LNCaP clone FGC (cell line): ENCODE results near the gene OSM.

Source experiments
- DNase-seq: peaks from one replicate; pipeline ENCODE4 v3.0.0-alpha.2; 2011; ENCODE audit warnings: low read depth
- H3K4me3 ChIP-seq: 2 replicates; pipeline ENCODE4 v1.5.1; 2011; ENCODE audit warnings: mild to moderate bottlenecking, low read depth, low read length, control low read depth
- TF ChIP-seq, protein P1 (sequence below): IDR thresholded peaks from 2 replicates; pipeline ENCODE4 v1.5.1; 2012; ENCODE audit warnings: mild to moderate bottlenecking; ENCODE audit not compliant: control insufficient read depth, insufficient read depth; ENCODE audit errors: extremely low read depth

OSM gene

DNA sequence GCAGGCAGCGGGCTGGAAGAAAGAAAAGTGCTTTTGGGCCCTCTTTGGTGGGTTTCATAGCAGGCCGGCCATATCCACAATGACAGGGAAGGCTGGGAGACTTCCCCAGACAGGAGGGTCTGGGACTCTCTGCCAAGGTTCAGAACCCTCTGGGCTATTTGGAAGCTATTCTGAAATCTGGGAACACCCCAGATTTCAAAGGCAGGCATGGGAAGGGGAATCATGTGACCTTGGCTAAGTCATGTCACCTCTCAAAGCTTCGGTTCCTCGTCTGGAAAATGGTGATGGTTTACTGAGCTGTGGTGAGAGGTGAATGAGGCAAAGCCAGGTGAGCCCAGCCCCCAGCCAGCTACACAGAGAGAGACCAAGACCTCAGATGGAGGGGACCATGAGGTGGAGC is 18.0 kb upstream of the OSM start:
- no peak for DNase-seq
- no peak overlapping the region for H3K4me3 ChIP-seq
- TF ChIP-seq, protein P1, sequence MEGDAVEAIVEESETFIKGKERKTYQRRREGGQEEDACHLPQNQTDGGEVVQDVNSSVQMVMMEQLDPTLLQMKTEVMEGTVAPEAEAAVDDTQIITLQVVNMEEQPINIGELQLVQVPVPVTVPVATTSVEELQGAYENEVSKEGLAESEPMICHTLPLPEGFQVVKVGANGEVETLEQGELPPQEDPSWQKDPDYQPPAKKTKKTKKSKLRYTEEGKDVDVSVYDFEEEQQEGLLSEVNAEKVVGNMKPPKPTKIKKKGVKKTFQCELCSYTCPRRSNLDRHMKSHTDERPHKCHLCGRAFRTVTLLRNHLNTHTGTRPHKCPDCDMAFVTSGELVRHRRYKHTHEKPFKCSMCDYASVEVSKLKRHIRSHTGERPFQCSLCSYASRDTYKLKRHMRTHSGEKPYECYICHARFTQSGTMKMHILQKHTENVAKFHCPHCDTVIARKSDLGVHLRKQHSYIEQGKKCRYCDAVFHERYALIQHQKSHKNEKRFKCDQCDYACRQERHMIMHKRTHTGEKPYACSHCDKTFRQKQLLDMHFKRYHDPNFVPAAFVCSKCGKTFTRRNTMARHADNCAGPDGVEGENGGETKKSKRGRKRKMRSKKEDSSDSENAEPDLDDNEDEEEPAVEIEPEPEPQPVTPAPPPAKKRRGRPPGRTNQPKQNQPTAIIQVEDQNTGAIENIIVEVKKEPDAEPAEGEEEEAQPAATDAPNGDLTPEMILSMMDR: no peak

DNA sequence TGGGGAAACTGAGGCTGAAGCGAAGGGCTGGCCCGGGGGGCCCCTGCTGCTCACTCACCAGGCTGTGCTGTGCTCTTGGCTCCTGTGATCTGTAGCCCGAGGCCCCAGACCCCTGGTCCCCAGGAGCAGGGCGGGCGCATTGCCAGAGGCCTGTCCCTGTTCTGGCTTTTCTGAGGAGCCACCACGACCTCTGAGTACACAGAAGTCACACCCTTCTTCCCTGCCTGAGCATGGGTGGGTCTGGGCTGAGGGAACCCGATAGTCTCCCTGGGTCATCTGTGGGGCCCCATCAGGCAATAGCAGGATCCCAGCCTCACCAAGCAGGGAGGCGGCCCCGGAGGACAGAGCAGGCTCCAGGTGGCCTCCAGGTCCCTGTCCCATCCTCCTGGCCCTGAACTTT is 17.5 kb upstream of the OSM start:
- DNase-seq: no peak
- H3K4me3 ChIP-seq: no peak overlapping the region
- TF ChIP-seq, protein P1: no peak

DNA sequence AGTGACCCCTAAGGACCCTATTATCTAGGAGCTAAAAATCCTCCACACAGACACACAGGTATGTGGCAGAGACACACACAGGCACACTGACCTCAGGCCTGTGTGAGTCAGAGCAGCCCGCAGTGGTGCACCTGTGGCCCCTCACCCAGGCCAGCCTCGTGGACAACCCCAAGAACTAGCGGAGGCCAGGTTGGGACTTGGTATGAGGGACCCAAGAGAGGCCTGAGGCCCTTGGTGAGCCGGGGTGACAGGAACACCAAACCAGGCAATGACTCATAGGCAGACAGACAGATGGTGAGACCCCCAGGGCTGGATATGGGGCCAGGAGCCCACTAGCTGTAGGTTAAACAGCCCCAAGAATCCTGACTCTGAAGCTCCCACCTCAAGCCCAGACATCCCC is 16.7 kb upstream of the OSM start:
- TF ChIP-seq, protein P1: no peak
- DNase-seq: no peak
- H3K4me3 ChIP-seq: no peak overlapping the region

DNA sequence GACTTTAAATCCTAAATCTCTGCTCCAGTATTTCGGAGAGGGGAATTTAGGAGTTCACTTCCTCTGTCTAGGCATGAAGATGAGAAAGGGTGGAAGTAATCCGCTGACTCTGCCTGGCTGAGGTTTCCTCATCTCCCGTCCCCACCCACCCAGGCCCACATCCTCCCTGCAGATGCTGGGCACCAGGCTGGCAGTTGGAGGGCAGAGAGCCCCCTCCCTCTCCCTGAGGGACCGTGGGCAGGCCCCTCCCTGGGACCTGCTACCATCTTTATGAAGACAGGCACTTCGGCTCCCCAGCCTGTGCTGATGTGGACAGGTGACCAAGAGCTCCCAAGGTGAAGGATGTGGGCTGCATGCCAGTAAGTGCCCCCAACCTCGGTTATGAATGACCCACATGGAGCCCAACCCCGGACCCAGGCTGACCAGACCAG is 16.0 kb upstream of the OSM start:
- TF ChIP-seq, protein P1: no peak
- H3K4me3 ChIP-seq: no peak overlapping the region
- no peak for DNase-seq

DNA sequence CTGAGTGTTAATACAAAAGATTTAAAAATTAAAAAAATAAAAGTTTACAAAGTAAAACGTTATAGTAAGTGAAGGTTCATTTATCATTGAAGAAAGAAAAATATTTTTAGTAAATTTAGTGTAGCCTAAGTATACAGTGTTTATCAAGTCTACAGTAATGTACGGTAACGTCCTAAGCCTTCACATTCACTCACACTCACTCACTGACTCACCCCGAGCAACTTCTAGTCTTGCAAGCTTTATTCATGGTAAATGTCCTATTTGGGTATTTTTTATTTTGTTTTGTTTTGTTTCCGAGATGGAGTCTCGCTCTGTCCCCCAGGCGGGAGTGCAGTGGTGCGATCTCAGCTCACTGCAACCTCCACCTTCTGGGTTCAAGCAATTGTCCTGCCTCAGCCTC is 13.9 kb upstream of the OSM start:
- no peak for DNase-seq
- H3K4me3 ChIP-seq: no peak overlapping the region
- TF ChIP-seq, protein P1: no peak

DNA sequence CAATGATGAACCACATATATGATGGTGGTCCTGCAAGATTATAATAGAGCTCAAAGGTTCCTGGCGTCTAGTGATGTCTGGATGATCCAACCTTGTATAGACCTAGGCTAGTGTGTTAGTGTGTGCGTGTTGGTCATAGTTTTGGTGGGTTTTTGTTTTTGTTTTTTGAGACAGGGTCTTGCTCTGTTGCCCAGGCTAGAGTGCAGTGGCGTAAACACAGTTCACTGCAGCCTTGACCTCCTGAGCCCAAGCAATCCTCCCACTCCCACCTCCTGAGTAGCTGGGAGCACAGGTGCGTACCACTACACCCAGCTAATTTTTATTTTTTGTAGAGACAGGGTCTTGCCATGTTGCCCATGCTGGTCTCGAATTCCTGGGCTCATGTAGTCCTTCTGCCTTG is 13.3 kb upstream of the OSM start:
- no peak for DNase-seq
- no peak overlapping the region for H3K4me3 ChIP-seq
- TF ChIP-seq, protein P1: no peak

DNA sequence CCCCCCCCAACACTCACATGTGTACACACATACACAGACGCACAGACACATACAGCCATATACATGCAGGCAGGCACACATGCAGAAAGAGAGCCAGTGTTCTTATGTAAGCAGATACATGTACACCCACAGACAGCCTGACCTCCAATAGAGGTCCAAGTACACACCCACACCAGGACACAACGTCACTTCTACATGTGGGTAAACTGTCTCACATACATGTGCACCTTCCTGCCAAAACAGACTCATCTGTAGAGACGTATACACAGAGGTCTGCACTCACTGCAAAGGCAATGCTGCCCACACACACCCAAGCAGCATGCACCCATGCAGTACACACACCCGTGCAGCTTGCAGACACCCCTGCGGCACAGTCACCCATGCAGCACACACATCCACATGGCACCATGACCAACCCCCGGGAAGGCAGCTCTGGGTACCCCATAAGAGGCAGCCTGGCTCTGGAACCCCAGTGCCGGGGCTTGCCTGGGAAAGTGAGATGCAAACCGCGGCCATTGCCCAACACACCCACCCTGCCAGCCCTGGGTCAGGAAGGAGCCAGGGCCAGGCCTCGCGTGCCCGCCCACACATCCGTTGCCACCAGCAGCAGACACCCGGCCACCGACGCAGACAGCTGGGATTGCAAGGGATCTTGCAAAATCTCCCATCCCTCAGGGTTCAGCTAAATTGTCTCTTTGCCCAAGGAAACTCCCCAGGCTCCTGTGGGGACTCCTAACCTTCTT is 12.6 kb upstream of the OSM start:
- no peak overlapping the region for H3K4me3 ChIP-seq
- DNase-seq: no peak
- TF ChIP-seq, protein P1: no peak
